ENCODE measurements around the gene CCR7.

Gene CCR7

DNA sequence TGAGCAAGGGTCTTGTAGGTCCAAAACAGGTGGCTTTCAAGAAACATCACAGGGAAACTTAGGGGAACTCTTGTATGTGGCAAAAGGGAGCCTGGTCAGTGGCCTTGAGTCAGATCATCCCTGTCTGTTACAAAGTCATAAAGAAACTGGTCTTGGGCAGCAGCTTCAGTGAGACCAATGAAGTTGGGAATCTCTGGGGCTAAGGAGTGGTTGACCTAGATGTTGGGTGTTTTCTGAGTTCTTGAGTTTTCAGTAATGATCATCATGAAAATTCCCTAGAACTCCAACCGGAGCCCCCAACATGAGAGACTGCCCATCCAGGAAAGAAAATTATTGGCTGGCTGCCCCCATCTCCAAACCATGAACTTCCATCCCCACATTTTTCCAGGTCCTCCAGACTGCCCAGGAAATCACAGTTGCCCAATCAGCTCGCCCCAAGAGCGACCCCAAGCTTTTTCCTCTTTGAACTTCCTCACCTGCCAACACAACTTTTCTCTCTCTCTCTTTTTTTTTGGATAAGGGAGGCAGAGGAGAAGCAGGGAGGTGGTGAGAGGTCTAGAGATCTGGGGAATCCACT, 3.9 kb downstream of the CCR7 start:
- DNase-seq (ENCODE audit: low read depth) = no peak

DNA sequence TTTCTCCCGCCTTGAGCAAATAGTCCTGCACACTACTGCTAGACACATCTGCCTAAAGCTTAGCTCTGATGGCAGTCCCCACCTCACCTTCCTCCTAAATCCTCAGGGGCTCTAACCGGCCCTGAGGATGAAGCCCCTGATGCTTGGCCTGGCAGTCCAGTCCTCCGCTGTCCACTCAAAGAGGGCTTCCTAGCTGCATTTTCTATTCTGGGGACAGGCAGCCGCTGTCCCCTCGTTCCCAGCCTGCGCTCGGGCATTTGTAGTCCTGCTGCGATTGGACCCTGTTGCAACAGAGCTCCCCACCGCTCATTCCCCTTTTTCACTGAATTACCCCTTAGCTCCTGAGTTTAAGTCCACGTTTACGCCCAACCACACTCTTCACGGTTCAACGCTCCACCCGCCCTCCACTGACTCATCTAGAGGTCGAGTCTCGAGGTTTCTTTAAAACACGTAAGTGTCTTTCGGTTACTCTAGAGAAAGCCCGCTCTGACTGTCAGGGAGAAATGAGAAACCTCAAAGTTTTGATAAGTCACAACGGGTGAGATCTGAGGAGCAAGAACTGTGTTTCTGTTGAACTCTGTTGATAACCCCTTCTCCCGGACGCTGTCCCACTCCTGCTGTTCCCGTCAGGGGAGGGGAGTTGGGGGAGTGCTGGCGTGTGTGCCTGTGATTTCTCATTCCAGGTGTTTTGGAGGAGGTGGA, 4.5 kb downstream of the CCR7 start:
- DNase-seq (ENCODE audit: low read depth) = peak; percentile 61

DNA sequence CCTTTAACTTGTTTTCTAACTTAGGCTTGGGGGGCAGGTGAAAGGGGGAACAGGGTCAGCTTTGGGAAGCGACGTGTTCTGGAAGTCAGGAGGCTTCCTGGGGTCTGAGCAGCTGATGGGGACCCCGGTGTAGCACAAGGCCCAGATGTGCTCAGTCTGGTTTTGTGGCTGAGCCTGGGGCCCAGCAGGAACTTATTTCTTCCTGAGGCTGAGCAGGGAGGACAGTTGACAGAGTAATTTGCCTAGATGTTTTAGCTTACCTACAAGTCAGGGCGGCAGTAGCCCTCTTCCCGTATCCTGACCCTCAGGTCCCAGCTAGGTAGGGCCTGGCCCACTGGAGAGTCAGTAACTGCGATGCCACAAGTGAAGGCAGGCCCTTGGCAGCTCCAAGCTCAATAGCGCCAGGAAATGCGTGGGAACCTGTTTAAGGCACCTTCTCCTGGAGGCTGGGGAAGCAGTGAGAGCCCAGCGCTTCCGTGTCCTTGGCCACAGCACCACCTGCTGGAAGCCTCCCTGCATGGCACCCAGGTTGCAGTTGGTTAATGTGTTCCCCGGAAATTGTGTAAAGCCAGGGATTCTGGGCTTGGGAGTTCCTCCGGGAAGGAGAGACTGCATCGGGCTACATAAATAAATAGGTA, 5.2 kb downstream of the CCR7 start:
- peak; percentile 88 for DNase-seq (ENCODE audit: low read depth)

DNA sequence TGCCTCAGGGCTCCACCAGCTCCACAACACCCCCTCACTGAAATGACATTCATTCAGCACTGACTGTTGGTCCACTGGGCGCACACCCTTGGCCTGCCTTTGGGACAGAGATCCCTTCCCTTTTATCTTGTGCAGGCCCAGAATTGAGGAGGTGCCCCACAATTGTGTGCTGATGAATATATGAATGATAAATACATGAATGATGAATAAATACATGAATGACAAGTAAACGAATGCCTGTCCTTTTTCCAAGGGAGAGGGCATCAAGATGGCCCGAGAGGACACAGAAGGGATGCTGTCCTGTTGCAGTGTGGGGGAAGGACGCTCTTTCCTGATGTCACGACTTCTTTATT, 5.7 kb downstream of the CCR7 start:
- no peak for DNase-seq (ENCODE audit: low read depth)

DNA sequence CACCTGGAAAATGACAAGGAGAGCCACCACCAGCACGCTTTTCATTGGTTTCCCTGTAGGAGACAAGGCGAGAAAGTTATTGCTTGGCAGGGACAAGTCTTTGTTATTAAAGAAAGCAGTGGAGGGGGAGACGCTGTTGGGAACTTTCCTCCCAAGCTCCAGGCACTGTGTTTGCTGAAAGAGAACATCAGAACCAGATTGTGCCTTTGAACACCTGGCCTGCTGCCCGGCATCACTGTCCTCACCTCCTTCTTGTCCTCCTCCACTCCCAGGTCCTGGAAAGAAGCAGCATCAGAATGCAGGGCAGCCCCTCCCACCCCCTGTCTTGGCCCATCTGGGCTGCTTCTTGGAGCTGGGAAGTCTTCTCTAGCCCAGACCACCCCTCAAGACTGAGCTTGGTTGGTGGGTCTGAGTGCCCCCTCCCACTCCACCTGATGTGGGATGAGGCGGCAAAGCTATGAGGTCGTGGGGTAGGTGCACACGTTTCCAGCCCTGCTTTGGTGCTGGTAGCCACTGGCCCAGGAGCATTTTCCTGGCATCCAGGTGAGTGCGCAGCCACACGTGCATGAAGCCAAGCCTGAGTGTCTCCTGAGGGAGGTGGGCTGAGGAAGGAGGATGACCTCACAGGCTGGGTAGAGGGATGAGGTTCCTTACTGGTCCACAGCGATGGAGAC, 6.2 kb downstream of the CCR7 start:
- DNase-seq (ENCODE audit: low read depth) = no peak

DNA sequence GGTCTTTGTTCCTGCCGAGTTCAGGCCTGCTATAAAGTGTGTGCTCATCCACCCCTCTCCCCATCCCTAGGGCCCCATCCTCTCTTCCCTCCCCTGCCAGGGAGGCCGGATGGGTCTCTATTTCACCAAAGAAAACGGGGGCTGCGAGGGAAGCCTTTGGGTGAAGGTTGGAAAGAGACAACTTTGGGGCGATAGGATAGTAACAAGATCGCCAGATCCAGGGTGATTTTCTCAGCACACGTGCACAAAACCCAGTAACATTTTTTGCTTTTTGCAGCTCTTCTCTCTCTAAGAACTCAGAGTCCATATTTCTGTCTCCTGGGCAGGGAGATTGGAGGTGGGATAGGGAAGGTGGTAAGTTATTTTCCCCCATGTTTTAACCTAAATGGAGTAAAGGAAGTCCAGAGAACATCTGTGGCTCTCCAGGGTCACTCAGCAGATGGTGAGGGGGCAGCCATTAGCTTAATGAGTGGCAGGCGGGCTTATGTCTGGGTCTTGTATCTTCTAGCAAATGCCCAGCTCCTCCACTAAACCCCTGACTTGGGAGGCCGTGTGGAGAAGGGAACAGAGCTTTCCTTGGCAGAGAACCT, 6.9 kb downstream of the CCR7 start:
- DNase-seq (ENCODE audit: low read depth) = no peak

DNA sequence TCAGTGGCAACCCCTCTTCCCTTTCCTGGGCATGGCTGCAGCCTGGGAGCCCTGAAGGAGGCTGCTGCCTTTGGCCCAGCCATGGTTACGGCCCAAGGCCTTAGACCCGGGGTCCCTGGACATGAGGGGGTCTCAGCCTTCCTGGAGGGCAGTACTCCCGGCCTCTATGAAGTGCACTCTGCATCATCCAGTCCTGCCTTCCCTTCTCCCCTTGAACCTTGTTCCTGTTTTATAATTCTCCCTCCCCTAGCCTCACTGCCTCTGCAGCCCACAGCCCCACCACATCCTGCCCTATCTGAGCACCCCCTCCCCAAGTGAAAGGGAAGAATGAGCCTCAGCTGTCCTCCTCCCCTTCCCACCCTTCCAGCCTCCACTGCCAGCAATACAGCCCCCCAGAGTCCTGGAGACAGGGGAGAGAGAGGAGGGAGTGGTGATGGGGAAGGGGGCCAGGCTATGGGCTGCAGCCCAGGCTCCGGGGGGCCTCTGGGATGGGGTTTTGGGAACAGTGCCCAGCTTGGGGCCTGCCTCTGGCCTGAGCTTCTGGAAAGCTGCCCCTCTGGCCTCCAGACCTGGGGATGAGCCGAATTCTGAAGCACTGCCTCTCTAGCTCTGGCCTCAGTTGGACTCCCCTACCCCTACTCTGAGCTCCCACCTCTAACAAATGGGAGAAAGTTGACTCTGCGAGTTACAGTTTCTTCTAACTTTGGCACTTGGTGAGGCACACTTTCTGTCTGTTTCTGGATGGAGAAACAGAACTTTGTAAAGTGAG, 7.6 kb downstream of the CCR7 start:
- no peak for DNase-seq (ENCODE audit: low read depth)

DNA sequence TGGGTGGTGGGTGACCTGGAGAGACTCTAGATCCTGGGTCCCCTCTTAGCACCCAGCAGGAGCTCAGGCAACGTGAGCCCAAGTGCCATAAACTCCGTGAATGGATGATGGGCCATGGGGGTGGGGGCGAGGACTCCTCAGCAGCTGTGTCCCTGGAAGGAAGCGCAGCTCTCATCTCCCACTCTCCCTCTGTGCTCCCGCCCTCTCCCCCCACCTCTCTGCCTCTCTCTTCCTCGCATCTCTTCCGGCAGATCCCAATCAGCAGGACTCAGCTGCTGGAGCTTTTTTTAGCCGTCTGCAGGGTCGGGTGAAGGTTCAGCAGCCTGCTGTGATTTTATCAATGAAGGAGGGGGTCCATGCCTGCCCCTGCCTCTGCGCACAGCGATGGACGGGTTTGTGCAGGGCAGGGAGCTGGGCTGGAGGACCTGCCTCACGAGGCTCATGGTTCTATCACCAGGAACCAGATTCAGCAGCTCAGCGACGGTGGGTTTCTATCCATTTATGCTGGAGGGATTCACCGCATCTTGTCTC, 8.3 kb downstream of the CCR7 start:
- DNase-seq (ENCODE audit: low read depth) = no peak

DNA sequence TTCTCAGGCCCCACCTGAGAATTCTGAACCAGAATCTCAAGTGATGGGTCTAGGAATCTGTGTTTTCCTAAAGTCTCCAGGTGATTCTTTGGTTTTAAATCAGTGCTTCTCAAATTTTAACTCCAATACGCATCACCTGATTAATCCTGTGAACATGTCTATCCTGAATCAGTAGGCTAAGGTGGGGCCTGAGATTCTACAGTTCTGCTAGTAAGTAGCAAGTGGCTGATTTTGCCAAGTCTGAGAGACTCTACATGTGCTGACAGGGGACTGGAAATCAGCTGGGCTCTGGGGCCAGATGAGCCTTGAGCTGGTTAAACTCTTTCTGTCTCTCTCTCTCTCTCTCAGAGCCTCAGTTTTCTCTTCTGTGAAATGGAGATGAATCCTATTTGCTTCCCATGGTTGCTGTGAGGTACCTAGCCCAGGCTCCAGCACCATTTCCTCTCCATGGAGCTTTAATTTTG, 9.0 kb downstream of the CCR7 start:
- DNase-seq (ENCODE audit: low read depth) = no peak

DNA sequence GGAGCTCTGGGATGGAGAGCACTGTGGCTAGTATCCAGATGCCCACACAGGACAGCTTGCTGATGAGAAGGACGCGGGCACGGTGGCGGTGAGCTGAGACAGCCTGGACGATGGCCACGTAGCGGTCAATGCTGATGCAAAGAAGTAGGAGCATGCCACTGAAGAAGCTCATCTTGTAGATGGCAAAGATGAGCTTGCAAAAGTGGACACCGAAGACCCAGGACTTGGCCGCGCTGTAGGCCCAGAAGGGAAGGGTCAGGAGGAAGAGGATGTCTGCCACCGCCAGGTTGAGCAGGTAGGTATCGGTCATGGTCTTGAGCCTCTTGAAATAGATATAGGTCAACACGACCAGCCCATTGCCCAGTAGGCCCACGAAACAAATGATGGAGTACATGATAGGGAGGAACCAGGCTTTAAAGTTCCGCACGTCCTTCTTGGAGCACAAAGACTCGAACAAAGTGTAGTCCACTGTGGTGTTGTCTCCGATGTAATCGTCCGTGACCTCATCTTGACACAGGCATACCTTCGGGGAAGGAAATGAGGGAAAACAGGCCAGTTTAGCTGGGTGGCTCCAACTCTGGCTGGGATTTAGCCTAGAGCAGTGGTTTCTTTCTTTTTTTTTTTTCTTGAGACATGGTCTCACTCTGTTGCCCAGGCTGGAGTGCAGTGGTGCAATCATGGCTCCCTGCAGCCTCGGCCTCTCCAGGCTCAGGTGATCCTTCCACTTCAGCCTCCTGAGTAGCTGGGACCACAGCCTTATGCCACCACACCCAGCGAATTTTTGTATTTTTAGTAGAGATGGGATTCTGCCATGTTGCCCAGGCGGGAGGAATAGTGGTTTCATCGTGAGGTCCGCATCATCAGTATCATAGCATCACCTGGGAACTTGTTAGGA, 9.7 kb downstream of the CCR7 start:
- DNase-seq (ENCODE audit: low read depth) = no peak

DNA sequence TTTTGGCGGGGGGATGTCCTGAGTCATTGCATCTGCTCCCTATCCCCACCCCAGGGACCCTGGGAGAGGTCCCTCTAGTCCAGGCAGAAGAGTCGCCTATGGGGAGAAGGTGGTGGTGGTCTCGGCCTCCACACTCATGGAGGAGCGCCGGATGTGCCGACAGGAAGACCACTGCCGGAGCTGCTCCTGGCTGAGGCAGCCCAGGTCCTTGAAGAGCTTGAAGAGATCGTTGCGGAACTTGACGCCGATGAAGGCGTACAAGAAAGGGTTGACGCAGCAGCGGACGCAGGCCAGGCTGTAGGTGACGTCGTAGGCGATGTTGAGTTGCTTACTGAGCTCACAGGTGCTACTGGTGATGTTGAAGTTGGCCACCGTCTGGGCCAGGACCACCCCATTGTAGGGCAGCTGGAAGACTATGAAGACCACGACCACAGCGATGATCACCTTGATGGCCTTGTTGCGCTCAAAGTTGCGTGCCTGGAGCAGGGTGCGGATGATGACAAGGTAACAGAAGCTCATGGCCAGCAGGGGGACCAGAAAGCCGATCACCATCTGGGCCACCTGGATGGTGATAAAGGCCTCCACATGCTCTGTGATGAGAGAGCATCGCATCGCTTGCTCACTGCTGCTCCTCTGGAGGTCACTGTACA, 10.5 kb downstream of the CCR7 start:
- DNase-seq (ENCODE audit: low read depth) = no peak

DNA sequence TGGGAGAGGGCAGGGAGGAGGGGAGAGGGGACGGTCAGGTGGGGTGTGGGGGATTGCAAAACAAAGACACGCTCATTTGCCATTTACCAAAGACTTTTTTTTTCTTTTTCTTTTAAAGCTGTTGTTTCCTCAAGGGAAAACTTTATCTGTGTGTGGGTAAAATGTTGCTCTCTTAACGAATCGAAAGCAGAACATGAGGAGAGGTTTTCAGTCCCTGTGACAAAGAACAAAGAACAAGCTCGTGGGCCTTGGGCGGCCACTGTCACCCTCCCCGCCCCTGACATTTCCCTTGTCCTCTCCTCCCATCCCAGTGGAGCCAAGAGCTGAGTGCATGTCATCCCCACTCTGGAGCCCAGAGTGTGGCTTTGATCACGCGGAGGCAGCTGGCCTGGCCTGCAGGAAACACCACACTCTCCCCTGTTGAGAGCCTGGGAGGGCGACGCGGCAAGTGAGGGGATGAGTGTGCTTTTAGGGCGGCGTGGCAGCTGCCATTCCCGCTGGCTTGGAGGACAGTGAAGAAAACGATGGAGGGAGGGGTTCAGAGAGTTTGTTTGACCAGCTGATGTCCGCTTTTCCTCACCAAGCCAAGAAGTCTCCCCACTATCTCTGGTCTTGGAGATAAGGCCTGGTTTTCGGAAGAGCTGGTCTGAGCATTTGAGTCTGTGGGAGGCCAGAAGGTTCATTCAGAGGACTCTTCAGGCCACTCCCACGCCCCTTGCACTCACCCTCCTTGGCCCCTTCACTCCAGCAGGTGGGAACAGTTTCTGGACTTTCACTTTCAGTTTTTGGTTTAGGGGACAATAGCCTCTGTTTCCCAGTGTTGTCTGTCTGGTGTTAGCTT, 11.4 kb downstream of the CCR7 start:
- DNase-seq (ENCODE audit: low read depth) = no peak

DNA sequence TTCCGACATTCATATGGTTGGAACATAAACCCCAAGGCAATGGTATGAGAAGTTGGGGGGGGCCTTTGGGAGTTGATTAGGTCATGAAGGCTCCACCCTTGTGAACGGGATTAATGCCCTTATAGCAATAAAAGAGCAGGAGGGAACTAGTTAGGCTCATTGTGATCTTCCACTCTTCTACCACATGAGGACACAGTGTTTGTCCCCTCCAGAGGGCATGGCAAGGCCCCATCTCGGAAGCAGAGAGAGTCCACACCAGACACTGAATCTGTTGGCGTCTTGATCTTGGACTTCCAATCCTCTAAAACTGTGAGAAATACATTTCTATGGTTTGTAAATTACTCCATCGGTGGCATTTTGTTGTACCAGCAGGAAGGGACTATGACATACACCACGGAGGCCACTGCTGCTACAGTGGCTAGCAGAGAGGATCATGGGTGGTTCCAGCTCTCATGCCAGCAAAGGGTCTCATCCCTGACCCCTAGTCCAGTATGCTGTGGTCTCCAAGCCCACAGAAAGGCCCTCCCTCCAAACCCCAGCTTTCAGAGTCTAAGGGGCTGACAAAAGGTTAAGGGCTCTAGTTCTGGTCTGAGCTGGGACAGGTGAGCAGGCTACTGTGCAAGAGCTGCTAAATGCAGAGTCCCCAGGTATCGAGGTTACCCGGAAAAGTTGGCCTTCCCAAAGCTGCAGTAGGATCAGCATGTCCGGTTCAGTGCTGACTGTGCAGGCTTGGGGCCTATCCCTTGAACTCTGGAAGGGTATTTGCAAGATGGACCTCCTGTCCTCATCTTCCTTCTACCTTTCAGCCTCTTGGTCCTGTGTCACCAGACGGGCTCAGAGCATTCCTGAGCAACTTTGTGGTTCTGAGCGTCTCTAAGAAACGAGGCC, 12.2 kb downstream of the CCR7 start:
- DNase-seq (ENCODE audit: low read depth) = no peak

DNA sequence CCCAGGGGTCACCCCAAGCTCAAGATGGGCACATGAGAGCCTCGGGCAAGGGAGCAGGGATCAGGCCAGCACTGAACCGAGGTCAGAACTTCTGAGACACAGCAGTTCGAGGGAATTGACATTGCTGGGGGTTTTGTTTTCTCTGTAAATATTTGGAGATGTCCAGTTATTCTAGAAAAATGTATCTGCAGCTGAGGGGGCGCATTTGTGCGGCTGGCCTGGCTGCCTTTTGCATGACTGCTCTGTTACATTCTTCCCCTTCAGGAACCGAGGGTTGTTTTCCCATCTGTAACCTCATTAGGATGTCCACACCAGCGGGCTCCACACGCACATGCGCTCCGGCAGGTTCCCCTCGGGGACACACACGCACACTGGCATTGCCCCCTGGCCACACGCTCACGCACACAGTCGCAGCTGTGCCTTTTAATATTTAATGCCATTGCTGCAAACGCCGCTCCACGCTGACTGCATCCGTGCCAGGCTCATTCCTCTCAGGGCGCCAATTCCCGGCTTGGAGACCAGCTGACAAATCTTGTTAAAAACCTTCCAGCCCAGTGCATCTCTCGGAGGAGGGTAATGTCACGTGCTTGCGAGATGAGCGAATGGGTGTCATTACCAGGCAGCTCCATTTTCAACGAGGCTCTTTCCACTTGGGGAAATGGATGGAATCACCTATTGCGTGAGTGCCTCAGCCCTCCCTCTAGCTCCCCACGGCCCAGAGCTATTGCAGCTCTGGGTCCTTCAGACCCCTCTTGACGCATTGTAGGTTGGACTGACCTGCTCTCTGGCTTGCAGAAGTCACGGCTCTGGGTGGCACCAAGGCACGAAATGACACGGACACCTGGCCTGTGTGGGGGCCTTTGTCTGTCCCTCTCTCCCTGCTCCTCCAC, 13.1 kb downstream of the CCR7 start:
- peak; percentile 98 for DNase-seq (ENCODE audit: low read depth)

DNA sequence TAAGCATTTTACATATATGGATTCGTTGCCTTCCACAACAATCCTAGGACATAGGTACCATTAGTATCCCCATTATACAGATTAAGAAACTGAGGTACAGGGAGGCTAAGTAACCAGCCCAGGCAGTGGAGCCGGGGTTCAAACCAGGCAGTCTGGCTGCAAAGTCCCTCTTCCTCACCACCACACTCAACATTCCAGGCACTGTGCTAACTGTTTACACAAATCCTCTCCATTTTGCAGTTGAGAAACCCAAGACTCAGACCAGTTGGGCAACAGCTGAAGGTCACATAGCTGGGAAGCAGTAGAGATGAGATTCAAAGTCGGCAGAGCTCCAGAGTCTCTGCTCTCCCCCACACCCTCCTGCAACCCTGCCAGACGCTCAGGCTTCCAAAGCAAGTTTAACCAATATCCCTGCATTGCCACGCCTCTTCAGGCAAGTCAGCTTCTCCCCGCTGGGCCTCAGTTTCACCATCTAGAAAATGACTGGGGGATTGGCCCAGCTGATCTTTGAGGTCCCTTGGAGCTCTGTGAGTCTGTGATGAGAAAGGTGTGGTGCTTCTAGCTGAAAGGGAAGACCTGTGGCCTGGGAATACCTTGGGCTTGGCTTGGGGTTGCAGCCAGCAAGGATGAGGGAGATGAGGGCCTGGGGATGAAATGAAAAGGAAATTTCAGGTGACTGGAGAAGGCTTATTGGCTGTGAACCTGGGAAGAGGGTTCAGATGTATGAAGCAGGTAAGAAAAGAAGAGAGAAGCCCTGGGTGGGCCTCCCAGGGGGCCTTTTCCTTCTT, 14.0 kb downstream of the CCR7 start:
- DNase-seq (ENCODE audit: low read depth) = peak; percentile 100

DNA sequence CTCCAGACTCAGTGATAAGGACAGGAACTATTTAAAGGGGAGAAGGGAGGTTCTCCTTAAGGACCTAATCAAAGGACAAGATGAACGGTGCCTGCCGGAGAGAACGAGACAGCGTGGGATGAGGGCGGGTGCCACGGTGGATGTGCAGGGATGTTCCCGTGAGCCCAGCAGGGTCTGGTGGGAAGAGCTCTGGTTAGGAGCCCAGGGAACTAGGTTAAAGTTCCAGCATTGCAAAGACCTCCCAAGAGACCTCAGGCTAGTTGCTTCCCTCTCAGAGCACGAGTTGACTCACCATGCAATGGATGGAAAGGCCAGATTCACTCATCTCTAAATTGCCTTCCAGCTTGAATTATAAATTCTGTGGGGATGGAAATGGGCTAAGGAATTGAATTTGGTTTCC, 14.7 kb downstream of the CCR7 start:
- peak; percentile 99 for DNase-seq (ENCODE audit: low read depth)
